ENCODE results near the gene ABCB8. TPM values are rescaled to one million over a fixed set of nuclear protein-coding genes. Genes with fewer than 3 reads are reported as not detected.
A peak's percentile ranks its signal among the peaks of the same experiment; 100 is the strongest.

The ABCB8 gene
- total RNA-seq, 1 donor from 2014 or later, result 57.1 TPM

GRCh38 chr7:151034312-151035025 lies 6.2 kb downstream of the ABCB8 start:
- Mint-ChIP-seq H3K4me1 (ENCODE audit: low read depth, unreplicated experiment) (peaks cover 7% of the 10 kb centered on the region), H3K36me3 (ENCODE audit: unreplicated experiment) (no peaks in the 10 kb centered on the region), H3K27me3 (ENCODE audit: unreplicated experiment) (peaks cover 8% of the 10 kb centered on the region), H3K4me3 (ENCODE audit: unreplicated experiment) (no peak overlapping the region), H3K9me3 (ENCODE audit: unreplicated experiment) (peaks cover 3% of the 10 kb centered on the region), H3K27ac (ENCODE audit: unreplicated experiment) (no peak overlapping the region)
- TF ChIP-seq CTCF (IDR thresholded peaks at IDR 0.05; ENCODE audit: partially characterized antibody, unreplicated experiment), result no peak
- DNase-seq, result no peak

- peaks cover 12% of the 10 kb centered on the region for H3K27me3 Mint-ChIP-seq (ENCODE audit: unreplicated experiment)
- peaks cover 14% of the 10 kb centered on the region for H3K4me1 Mint-ChIP-seq (ENCODE audit: low read depth, unreplicated experiment)
- no peak overlapping the region for H3K27ac Mint-ChIP-seq (ENCODE audit: unreplicated experiment)
- peaks cover 3% of the 10 kb centered on the region for H3K9me3 Mint-ChIP-seq (ENCODE audit: unreplicated experiment)
- no peak for DNase-seq
- TF ChIP-seq CTCF (IDR thresholded peaks at IDR 0.05; ENCODE audit: partially characterized antibody, unreplicated experiment), result no peak
- no peak overlapping the region for H3K4me3 Mint-ChIP-seq (ENCODE audit: unreplicated experiment)
- H3K36me3 Mint-ChIP-seq (ENCODE audit: unreplicated experiment), result no peaks in the 10 kb centered on the region
Observed at GRCh38 chr7:151035026-151035717, 6.9 kb downstream of the ABCB8 start.

- Mint-ChIP-seq H3K27ac (ENCODE audit: unreplicated experiment) (no peak overlapping the region), H3K4me3 (ENCODE audit: unreplicated experiment) (no peak overlapping the region)
Observed at GRCh38 chr7:151035902-151036301, 7.7 kb downstream of the ABCB8 start.

GRCh38 chr7:151038951-151039849 lies 10.9 kb downstream of the ABCB8 start:
- Mint-ChIP-seq H3K27ac (ENCODE audit: unreplicated experiment) (peak overlapping the region; percentile 79), H3K27me3 (ENCODE audit: unreplicated experiment) (peaks cover 7% of the 10 kb centered on the region), H3K4me3 (ENCODE audit: unreplicated experiment) (peak overlapping the region; percentile 56), H3K36me3 (ENCODE audit: unreplicated experiment) (no peaks in the 10 kb centered on the region), H3K9me3 (ENCODE audit: unreplicated experiment) (peaks cover 3% of the 10 kb centered on the region), H3K4me1 (ENCODE audit: low read depth, unreplicated experiment) (peaks cover 21% of the 10 kb centered on the region)
- no peak for TF ChIP-seq CTCF (IDR thresholded peaks at IDR 0.05; ENCODE audit: partially characterized antibody, unreplicated experiment)
- DNase-seq, result no peak

More at GRCh38 chr7:151035902-151036301, 7.7 kb downstream of the ABCB8 start:
- no peak for DNase-seq
- Mint-ChIP-seq H3K36me3 (ENCODE audit: unreplicated experiment) (no peaks in the 10 kb centered on the region), H3K4me1 (ENCODE audit: low read depth, unreplicated experiment) (peaks cover 14% of the 10 kb centered on the region), H3K9me3 (ENCODE audit: unreplicated experiment) (peaks cover 5% of the 10 kb centered on the region), H3K27me3 (ENCODE audit: unreplicated experiment) (peaks cover 12% of the 10 kb centered on the region)
- no peak for TF ChIP-seq CTCF (IDR thresholded peaks at IDR 0.05; ENCODE audit: partially characterized antibody, unreplicated experiment)

All from glutamatergic neuron (in vitro differentiated cells).